SK-N-MC (cell line): ENCODE results near the gene PRKD1.

Source experiments
- EZH2 ChIP-seq: fragments of 200-600 bp; sonication (generic); IDR thresholded peaks from one replicate; pipeline ENCODE4 v1.6.1; 2017; ENCODE audit warnings: antibody characterized with exemption
- FOXP2 ChIP-seq: optimal IDR thresholded peaks from 2 replicates; pipeline ENCODE3; 2011; ENCODE audit warnings: mild to moderate bottlenecking, moderate library complexity; ENCODE audit not compliant: insufficient read depth; ENCODE audit errors: extremely low read length, control extremely low read depth
- POLR2AphosphoS5 ChIP-seq: IDR thresholded peaks from 2 replicates; pipeline ENCODE4 v1.6.1; 2012; ENCODE audit warnings: mild to moderate bottlenecking, low read depth, low read length, borderline replicate concordance

GRCh38 chr14:29650554-29651269, 276.9 kb downstream of the PRKD1 start:
- TF ChIP-seq POLR2AphosphoS5 (no peak), EZH2 (no peak), FOXP2 (no peak)
